Rectal smooth muscle tissue (tissue), 1 donor: Measurements from ENCODE around the gene SLC26A8.
"Not testable (repeated sequence)": the region's sequence is repeated elsewhere in the genome, so short reads cannot be mapped to it uniquely, and the experiment has no call there.

Experiments
- H3K27ac ChIP-seq: one replicate; pipeline ENCODE4 v1.7.0; 2013; ENCODE audit warnings: low read depth, low read length, inconsistent platforms
- H3K27me3 ChIP-seq: one replicate; pipeline ENCODE4 v1.7.0; 2013; ENCODE audit warnings: low read length; ENCODE audit not compliant: control insufficient read depth, insufficient read depth
- H3K36me3 ChIP-seq: one replicate; pipeline ENCODE4 v1.7.0; 2013; ENCODE audit warnings: low read length; ENCODE audit not compliant: control insufficient read depth, insufficient read depth
- H3K4me1 ChIP-seq: one replicate; pipeline ENCODE4 v1.7.0; 2013; ENCODE audit warnings: low read length; ENCODE audit not compliant: control insufficient read depth, insufficient read depth
- H3K4me3 ChIP-seq: one replicate; pipeline ENCODE4 v1.7.0; 2013; ENCODE audit warnings: low read length
- H3K9ac ChIP-seq: one replicate; pipeline ENCODE4 v1.7.0; 2013; ENCODE audit warnings: low read length

Gene SLC26A8

DNA sequence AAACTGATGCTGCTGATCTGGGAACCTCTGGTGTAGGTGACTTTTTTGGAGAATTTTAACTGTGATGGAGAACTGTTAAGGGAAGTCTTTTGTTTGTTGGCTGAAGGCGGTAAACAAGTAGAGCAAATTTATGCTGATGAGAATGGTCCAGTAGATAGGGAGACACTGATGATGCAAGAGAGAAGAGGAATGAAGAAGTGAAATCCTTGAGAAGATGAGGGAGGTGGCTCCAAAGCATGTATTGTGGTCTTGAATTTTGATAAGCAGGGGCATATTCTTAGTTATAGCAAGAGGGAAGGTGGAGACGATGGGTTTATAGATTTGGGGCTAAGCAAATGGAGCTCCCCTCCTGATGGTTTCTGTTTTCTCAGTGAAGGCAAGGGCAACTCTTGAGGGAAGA lies 25.1 kb upstream of the SLC26A8 start:
- Histone ChIP-seq H3K27ac (no peak overlapping the region), H3K4me3 (no peak overlapping the region), H3K4me1 (peaks cover 25% of the 10 kb centered on the region)

DNA sequence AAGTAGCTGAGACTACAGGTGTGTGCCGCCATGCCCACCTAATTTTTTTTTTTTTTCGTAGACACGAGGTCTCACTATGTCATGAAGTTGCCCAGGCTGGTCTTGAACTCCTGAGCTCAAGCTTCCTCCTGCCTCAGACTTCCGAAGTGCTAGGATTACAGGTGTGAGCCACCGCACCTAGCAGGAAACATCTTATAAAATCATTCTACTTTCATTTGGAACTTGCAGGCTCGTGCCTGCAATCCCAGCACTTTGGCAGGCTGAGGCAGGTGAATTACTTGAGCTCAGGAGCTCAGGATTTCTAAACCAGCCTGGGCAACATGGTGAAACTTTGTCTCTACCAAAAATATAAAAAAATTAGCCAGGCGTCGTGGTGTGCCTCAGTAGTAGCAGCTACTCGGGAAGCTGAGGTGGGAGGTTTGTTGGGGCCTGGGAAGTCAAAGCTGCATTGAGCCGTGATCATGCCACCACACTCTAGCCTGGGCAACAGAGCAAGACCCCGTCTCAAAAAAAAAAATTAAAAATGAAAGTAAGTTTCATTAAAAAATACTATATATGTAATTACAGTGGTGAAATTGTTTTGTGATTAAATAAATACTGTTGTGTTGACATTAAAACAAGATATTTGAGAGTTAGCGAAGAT lies 18.3 kb upstream of the SLC26A8 start:
- Histone ChIP-seq H3K4me1 (peaks cover 22% of the 10 kb centered on the region), H3K9ac (no peak overlapping the region), H3K36me3 (no peaks in the 10 kb centered on the region), H3K27ac (no peak overlapping the region), H3K27me3 (no peaks in the 10 kb centered on the region), H3K4me3 (no peak overlapping the region)

More for the DNA sequence above, 25.1 kb upstream of the SLC26A8 start:
- Histone ChIP-seq H3K9ac (no peak overlapping the region), H3K36me3 (peaks cover 3% of the 10 kb centered on the region), H3K27me3 (no peaks in the 10 kb centered on the region)

DNA sequence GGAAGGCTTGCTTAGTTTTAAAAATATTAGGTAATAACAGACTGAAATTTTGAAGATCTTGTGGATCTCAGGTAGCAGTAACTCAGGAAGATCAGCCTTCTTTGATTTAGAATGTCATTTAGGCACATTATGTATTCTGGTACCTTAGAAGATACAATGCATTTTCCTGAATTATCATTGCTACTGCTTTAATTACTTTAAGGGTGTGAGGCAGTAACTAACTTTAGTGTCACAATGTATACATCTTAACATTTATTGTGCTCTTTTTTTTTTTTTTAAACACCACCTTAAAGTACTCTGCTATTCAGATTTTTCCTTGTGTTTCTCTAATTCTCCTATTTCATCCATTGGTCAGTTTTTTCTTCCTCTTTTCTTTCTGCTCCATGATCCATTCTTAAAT lies 16.5 kb upstream of the SLC26A8 start:
- peaks cover 17% of the 10 kb centered on the region for H3K4me1 ChIP-seq
- H3K36me3 ChIP-seq, result no peaks in the 10 kb centered on the region
- H3K9ac ChIP-seq, result no peak overlapping the region
- no peak overlapping the region for H3K4me3 ChIP-seq
- H3K27ac ChIP-seq, result no peak overlapping the region
- H3K27me3 ChIP-seq, result no peaks in the 10 kb centered on the region

DNA sequence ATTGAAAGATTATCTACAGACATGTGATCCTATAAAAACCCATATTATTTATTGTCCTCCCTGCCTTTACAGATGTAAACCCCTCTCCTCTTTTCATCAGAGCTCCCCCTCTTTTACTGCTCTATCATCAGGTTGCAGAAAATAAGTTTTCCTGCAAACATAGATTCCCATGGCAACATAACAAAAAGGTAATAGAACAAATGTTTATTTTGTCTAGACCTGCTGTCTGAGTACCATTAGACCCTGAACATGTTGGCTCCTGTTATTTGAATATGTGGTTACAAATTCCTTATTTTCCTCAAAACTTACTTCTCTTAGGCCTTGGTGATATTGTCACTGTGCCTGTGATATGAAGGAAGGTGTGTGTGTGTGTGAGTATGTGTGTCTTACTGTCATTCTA lies 14.7 kb upstream of the SLC26A8 start:
- Histone ChIP-seq H3K9ac (no peak overlapping the region), H3K27ac (no peak overlapping the region), H3K27me3 (no peaks in the 10 kb centered on the region), H3K4me1 (peaks cover 19% of the 10 kb centered on the region), H3K4me3 (no peak overlapping the region), H3K36me3 (no peaks in the 10 kb centered on the region)

DNA sequence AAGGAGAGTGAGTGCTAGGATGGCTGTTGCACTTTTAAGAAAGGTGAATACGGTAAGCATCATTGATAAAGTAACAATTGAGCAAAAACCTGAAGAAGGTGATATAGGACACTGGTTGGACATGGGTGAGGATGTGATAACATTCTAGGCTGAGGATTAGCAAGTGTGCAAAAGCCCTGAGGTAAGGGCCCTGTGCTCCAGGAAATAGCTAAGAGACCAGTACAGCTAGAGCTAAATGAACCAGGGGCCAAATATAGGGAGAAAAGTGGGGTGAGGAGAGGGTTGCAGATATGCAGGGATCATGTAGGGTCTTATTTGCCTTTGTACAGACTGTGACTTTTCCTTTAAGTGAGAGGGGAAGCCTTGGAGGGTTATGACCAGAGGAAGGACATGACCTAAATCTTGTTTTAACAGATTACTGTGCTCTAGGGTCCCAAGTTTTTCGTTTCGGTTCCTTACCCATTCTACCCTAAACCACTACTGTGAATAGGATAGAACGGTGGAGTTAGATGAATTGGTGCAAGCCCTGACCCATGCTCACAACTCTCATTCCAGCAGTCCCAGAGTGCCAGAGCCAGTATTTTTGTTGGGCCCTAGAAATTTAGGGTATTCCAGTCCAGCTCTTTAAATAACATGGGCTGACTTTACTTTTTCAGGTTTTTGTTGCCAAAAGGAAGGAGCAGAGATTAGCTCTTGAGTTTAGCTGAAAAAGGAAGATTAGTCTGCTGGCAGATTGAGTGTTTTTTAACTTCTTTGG lies 13.9 kb upstream of the SLC26A8 start:
- H3K36me3 ChIP-seq, result no peaks in the 10 kb centered on the region
- H3K27me3 ChIP-seq, result no peaks in the 10 kb centered on the region
- H3K9ac ChIP-seq, result no peak overlapping the region
- H3K27ac ChIP-seq, result no peak overlapping the region
- peaks cover 19% of the 10 kb centered on the region for H3K4me1 ChIP-seq
- peak overlapping the region; percentile 26 for H3K4me3 ChIP-seq

DNA sequence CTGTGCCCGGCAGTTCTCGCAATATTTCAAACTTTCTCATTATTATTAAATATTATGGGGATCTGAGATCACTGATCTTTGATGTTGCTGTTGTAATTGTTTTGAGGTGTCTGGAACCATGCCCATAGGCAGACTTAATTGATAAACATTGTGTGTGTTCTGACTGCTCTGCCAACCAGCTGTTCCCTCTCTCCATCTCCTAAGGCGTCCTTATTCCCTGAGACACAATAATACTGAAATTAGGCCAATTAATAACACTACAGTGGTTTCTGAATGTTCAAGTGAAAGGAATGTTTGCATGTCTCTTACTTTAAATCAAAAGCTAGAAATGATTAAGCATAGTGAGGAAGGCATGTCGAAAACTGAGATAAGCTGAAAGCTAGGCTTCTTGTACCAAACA lies 10.8 kb upstream of the SLC26A8 start:
- Histone ChIP-seq H3K27ac (no peak overlapping the region), H3K27me3 (no peaks in the 10 kb centered on the region), H3K4me3 (no peak overlapping the region), H3K9ac (no peak overlapping the region), H3K36me3 (no peaks in the 10 kb centered on the region), H3K4me1 (peaks cover 21% of the 10 kb centered on the region)

DNA sequence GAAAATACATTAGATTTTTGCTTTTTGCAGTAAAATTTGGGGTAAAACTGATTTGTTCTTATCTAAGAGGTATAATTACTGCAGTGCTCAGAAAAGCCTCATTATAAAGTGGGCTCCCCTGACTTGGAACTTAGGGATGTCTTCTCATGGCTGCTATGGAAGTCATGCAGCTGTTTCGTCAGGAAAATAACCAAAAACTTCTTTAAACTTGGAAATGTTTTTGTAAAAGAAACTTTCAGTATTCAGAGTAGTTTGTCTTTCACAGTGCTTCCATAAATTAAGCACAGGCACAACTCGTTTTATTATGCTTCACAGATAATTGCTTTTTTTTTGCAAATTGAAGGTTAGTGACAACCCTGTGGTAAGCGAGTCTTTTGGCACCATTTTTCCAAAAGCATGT lies 10.0 kb upstream of the SLC26A8 start:
- Histone ChIP-seq H3K27me3 (no peaks in the 10 kb centered on the region), H3K27ac (no peak overlapping the region), H3K9ac (no peak overlapping the region), H3K4me3 (no peak overlapping the region), H3K36me3 (no peaks in the 10 kb centered on the region), H3K4me1 (peaks cover 17% of the 10 kb centered on the region)

DNA sequence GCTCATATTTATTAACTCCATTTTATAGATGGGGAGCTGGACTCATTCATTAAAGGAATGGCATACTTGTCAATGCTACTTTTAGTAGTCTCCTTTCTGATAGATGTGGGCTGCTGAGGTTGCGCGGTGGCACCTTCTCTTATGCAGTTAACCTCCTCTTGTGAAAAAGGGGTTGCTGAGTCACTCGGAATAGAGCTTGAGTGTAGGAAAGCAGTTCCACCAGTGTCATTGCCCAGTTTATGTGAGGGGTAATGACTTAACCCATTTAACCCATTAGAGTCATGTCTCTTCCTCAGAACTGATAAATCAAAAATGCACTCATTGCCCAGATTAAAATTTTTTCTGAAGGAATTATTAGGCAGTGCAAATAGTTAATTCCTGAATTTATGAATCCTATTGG lies 9.5 kb upstream of the SLC26A8 start:
- Histone ChIP-seq H3K27me3 (no peaks in the 10 kb centered on the region), H3K9ac (no peak overlapping the region), H3K4me1 (peaks cover 12% of the 10 kb centered on the region), H3K27ac (no peak overlapping the region), H3K4me3 (no peak overlapping the region), H3K36me3 (no peaks in the 10 kb centered on the region)

DNA sequence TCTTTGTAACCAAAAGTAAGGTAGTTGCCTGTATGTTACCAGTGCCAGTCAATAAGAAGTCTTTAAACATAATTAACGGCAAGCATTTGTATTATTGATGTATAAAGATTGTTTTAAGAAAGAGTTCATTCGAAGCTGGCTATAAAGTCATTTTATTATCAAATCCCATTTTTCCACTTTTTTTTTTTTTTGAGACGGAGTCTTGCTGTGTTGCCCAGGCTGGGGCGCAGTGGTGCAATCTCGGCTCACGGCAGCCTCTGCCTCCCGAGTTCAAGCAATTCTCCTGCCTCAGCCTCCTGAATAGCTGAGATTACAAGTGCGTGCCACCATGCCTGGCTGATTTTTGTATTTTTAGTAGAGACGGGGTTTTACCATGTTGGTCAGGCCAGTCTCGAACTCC lies 8.7 kb upstream of the SLC26A8 start:
- not testable (repeated sequence) for H3K4me3 ChIP-seq, H3K27ac ChIP-seq

DNA sequence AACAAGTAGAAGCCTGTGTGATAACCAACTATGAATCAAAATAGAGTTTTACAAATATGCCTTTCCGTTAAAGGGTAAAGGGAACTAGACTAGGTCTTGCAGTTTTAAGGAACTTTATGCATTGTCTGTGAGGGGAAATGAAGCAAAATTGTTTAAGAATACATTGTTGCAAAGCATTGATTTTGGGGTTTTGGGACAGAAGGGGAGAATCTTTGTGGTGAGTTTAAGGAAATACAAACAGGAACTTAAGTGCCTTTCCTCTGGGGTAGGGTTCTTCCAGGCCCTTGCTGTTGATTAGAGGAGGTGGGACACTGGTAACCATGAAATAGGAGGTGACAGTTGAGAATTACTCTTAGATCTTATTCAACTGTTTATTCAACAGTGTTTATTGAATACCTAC lies 7.8 kb upstream of the SLC26A8 start:
- H3K4me1 ChIP-seq, result peaks cover 4% of the 10 kb centered on the region
- no peak overlapping the region for H3K4me3 ChIP-seq
- no peak overlapping the region for H3K27ac ChIP-seq
- H3K27me3 ChIP-seq, result no peaks in the 10 kb centered on the region
- no peak overlapping the region for H3K9ac ChIP-seq
- peaks cover 2% of the 10 kb centered on the region for H3K36me3 ChIP-seq

More for the DNA sequence above, 8.7 kb upstream of the SLC26A8 start:
- H3K4me1 ChIP-seq, H3K27me3 ChIP-seq, H3K9ac ChIP-seq, H3K36me3 ChIP-seq: not testable (repeated sequence)

DNA sequence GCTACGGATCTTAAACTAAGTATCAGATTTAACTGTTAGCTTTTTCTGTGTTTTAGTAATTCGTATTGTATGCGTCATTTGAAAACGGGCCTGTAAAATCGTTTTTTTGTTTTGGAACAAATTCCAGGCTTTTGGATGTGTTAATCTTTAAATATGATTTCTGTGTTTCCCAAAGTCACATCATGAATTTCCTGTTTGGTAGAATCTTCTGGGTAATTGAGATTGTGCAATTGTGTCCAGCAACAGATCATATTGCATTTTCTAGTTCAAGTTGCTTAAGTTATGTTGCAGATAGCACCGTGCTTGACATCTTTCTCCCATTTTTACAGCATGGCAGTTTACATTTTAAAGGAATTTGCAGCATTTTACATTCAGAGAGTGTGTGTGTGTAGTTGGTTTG lies 5.0 kb upstream of the SLC26A8 start:
- Histone ChIP-seq H3K9ac (no peak overlapping the region), H3K27me3 (no peaks in the 10 kb centered on the region), H3K36me3 (peaks cover 2% of the 10 kb centered on the region), H3K4me3 (peak overlapping the region; percentile 99), H3K4me1 (peaks cover 2% of the 10 kb centered on the region), H3K27ac (peak overlapping the region; percentile 77)

DNA sequence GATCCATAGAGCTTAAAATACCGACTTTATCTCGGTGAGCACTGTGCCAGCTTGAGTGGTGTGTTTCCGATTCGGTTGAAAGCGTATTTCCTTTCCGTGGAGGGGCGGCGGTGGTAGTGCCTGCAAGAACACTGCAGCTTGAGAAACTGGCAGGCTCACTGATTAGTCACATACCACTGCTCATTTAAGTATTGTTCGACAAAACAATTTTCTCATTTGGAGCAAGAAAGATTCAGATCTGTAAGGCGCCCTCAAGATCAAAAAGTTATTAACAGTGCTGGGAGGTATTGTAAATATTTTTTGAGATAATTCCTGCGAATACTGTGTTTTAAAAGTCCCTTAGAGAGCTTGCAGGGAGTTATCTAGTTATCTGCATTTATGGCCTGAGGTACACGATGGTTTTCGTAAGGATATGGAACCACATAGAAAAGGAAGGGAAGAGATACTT lies 4.5 kb upstream of the SLC26A8 start:
- Histone ChIP-seq H3K27me3 (no peaks in the 10 kb centered on the region), H3K4me3 (peak overlapping the region; percentile 99), H3K27ac (peak overlapping the region; percentile 77), H3K4me1 (peaks cover 2% of the 10 kb centered on the region), H3K9ac (peak overlapping the region; percentile 96), H3K36me3 (peaks cover 2% of the 10 kb centered on the region)
